GM21528 (cell line): ENCODE results near the gene PAXX.
A peak's percentile ranks its signal among the peaks of the same experiment; 100 is the strongest.
"Not testable (repeated sequence)": the region's sequence is repeated elsewhere in the genome, so short reads cannot be mapped to it uniquely, and the experiment has no call there.

ENCODE experiments used
- ATAC-seq: cut with Tn5 transposase; IDR thresholded peaks from one replicate; pipeline ENCODE4 v1.9.1; 2021; ENCODE audit warnings: mild to moderate bottlenecking, moderate library complexity; ENCODE audit not compliant: unreplicated experiment, low FRiP score

PAXX gene

DNA sequence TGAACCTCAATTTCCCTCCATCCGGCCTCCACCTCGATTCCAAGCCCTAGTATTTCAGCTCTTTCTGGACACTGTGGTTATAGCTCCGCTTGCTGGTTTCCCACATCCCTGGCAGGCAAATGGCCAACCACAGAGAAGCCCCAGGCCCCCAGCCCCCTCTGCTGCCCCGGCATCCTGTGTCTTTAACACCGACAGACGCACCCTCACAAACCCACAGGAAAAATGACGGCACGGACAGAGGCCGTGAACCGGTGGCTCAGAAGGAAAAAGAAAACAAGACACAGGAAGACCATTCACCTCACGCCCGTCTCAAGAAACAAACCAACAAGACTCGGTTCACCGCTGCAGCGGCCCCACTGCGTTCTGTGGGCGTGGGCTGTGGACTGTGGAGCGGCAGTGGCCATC lies 5.6 kb downstream of the PAXX start:
- no peak for ATAC-seq

GRCh38 chr9:137000177-137000930 lies 8.1 kb downstream of the PAXX start:
- peak; percentile 60 for ATAC-seq

- ATAC-seq, result no peak
These were observed 9.8 kb downstream of the PAXX start for GRCh38 chr9:137001857-137002645.

DNA sequence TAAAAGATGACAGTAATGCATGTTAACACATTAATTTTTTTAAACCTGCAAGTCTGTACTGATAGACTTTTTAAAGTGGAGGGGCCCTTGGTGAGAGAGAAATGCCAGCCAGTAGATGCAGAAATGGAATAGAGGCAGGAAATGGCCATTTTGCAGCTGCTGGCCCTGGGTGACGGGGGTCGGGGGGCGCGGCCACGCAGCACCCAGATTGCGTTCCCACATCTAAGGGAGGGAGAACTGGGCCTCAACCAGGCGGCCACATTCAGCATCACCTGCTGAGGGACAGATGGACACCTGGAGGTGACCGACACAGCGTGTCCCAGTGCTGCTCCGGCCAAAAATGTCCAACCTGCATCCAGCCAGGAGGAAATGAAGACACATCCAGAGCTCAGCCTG lies 10.4 kb downstream of the PAXX start:
- no peak for ATAC-seq

GRCh38 chr9:137004285-137004684 lies 12.1 kb downstream of the PAXX start:
- not testable (repeated sequence) for ATAC-seq

- ATAC-seq, result no peak
These were observed 14.1 kb downstream of the PAXX start for GRCh38 chr9:137006116-137007003.

DNA sequence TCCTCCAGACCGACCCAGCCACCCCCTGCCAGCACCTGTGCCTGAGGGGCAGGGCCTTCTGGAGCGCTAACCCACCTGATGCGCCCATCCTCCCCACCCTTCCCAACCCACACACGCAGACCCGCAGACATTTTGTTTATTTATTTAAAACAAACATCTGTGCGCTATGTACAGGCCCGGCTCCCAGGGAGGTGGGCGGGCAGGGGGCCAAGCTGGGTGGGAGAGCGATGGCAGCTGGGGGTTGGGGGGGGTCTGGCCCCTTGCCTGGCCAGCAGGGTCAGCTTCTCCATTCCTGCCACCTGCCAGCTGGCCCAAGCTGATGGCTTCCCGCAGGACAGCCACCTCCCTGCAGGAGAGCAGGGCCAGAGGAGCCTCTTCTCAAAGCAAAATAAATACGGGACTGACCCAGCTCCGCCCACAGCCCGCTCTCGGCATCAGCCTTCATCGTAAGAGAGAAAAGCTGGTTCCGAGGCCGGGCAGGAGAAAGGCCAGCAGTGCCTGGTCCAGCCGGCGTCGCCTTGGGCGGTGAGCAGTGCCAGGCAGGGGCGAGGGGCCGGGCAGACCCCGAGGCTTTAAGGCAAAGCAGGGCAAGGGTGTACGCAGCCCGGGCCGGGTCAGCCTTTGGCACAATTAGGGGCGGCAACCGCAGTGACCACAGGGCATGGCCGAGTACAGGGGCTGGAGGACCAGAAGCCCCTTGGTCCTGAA lies 15.0 kb downstream of the PAXX start:
- no peak for ATAC-seq

DNA sequence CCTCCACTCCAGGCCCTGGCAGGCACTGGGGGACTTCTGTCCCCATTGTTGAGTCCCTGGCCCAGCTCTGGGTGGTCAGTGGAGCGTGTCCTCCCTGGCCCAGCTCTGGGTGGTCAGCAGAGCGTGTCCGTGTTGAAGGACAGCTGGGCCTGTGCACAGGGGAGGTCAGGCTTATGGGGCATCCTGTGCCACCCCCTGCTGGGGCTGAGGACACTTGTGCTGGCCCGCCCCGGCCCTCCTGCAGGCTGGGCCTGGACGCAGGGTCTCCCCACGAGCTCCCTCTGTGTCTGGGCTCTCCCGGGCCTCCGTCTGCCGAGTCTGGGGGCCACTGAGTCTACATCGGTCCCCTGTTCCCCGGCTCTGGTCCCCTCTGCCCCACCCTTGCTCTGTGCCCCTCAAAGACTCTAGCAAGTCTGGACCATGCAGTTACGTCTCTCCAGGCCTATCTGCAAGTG lies 15.6 kb downstream of the PAXX start:
- ATAC-seq, result no peak

- ATAC-seq, result no peak
These were observed 16.1 kb downstream of the PAXX start for GRCh38 chr9:137008312-137008711.

DNA sequence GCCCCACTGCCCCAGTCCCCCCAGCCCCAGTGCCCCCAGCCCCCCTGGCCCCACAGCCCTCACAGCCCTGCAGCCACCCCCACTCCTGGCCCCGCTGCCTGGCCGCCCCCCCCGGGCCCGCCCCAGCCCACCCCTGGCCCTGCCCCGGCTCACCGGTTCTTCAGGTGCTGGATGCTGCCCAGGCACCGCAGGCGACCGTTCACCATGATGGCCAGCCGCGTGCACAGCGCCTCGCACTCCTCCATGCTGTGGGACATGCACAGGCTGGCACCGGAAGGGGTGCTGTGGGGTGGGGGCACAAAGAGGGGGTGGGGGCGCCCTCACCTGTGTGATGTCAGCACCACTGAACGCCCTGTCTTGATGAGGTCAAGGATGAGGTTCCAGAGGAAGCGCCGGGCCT lies 17.0 kb downstream of the PAXX start:
- no peak for ATAC-seq

DNA sequence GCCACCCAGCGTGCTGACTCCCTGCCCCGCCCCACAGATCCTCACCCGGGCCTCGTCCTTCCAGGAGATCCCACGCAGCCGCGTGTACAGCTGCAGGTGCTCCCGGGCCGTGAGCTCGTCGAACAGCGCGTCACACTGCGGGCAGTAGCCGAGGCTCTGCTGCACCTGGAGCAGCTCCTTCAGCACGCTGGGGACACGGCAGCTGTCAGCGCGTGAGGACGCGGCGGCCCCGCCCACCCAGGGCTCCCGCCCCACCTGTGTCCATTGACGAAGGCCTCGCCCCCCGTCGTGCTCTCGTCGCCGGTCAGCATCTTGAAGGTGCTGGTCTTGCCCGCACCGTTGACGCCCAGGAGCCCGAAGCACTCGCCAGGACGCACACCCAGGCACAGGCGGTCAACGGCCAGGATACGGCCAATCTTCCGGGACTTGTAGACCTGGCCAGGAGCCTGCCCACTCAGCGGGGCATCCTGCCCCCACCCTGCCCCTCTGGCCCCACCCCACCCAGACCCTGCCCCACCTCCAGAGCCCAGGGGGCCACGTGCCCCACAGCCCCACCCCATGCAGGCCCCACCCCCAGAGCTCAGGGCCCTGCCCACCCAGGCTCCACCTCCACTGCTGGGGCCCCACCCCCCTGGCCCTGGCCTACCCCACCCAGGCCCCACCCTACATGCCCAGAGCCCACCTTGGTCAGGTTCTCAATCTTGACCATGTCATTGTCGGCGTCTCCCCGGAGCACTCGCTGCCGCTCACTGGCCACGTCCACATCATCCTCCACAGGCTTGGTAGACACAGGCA lies 17.9 kb downstream of the PAXX start:
- ATAC-seq, result no peak

DNA sequence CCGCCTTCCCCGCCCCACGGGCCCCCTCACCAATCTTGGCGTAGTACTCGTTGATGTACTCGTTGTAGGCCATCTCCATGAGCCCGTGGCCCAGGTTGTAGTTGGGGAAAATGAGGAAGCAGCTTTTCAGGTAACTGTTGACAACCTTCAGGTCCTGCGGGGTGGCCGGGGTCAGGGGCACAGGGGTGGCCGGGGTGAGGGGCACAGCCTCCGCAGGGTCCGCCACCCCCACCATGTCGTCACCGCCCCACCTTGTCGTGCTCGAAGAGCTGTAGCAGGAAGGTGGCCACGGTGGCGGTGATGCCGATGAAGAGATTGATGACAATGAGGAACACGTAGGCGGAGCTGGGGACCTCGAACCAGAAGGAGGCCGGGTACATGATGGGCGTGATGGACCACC lies 18.9 kb downstream of the PAXX start:
- no peak for ATAC-seq

GRCh38 chr9:137011907-137012675 lies 19.9 kb downstream of the PAXX start:
- ATAC-seq, result no peak

- ATAC-seq, result no peak
These were observed 20.7 kb downstream of the PAXX start for GRCh38 chr9:137012694-137013570.

- ATAC-seq, result no peak
These were observed 21.3 kb downstream of the PAXX start for GRCh38 chr9:137013571-137013940.

DNA sequence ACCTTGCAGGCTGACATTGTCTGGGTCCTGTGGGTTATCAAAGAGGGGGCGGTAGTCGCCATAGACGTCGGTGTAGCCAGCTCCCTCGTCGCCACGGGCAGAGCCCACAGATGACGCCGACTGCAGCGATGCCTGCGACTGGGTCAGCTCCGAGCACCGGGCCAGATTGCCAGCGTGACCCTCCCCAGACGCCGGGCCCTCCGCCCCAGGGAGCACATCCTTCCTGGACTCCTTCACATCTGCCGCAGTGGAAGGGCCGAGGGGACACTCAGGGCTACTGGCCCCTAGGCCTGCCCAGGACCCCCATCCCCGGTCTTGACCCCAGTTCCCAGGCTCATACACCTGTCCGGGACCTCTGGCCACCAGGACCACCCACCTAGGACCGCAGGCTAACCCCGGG lies 21.9 kb downstream of the PAXX start:
- ATAC-seq, result no peak

DNA sequence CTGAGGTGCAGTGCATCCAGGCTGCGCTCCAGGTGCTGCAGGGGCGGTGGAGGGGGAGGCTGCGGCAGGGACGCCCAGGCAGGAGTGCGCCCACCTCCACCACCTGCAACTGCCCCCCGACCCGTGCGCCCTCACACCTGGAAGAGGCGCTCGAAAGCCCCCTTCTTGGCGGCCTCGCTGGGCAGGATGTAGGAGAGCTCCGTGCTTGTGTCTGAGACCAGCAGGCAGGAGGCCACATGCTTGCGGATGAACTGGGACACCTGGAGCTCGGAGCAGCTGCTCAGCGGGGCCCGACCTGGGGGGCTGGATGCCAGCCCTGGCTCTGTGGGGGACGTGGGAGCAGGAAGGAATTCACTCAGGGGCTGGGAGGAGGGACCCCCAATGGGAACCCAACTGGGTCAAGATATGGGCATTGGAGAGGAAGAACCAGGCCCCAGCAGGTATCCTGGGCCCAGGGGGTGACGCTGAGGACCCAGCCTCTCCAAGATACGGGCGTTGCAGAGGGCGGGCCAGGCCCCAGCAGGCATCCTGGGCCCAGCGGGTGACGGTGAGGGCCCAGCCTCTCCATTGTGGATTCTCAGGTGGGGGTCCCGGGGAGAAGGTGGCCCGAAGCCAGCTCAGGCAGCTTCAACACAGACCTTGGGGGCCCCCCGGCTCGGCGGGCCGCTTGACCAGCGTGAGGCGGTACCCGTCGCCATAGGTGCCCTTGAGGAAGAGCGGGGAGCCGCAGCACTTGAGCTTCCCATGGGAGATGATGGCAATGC lies 22.7 kb downstream of the PAXX start:
- ATAC-seq, result no peak
